ENCODE data around the gene NFATC2. TPM values are rescaled to one million over a fixed set of nuclear protein-coding genes. Genes with fewer than 3 reads are reported as not detected.

NFATC2 gene
- total and polyA plus RNA-seq, 2 experiments from 2014 or later, result 4.9 to 8.3 TPM

DNA sequence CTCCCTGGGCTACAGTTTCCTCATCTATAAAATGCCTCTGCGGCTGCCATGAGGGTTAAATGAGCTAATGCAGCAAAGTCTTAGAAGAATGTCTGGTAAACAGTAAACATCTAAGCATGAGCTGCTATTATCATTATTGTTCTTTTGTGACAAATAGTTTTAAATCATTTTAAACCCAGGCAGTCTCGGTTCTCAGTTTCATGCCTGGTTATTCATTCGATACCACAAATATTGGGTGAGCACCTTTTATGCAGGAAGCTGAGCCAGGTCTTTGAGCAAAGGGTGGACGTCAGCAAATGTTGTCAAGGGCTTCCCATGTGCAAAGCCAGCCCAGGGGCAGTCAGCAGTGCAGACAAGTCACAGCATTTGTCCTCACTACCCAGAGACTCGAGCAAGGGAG lies 128.7 kb downstream of the NFATC2 start:
- Histone ChIP-seq H3K4me2 (no peak overlapping the region), H3K36me3 (replicated peaks; ENCODE audit: insufficient read depth, low read depth) (no peaks in the 10 kb centered on the region), H2AFZ (no peak overlapping the region), H3K27me3 (no peaks in the 10 kb centered on the region), H3K27ac (no peak overlapping the region), H3K9me2 (replicated peaks; ENCODE audit: insufficient read depth) (no peaks in the 10 kb centered on the region), H3K4me1 (ENCODE audit: insufficient read depth) (peaks cover 4% of the 10 kb centered on the region), H3K9me3 (ENCODE audit: low read depth) (no peaks in the 10 kb centered on the region), H4K20me1 (ENCODE audit: insufficient read depth, poor library complexity, severe bottlenecking) (no peaks in the 10 kb centered on the region), H3K79me2 (no peaks in the 10 kb centered on the region), H3K4me3 (no peak overlapping the region)
- no peak for TF ChIP-seq EZH2 (IDR thresholded peaks at IDR 0.05; ENCODE audit: borderline replicate concordance)
- TF ChIP-seq, protein P1, sequence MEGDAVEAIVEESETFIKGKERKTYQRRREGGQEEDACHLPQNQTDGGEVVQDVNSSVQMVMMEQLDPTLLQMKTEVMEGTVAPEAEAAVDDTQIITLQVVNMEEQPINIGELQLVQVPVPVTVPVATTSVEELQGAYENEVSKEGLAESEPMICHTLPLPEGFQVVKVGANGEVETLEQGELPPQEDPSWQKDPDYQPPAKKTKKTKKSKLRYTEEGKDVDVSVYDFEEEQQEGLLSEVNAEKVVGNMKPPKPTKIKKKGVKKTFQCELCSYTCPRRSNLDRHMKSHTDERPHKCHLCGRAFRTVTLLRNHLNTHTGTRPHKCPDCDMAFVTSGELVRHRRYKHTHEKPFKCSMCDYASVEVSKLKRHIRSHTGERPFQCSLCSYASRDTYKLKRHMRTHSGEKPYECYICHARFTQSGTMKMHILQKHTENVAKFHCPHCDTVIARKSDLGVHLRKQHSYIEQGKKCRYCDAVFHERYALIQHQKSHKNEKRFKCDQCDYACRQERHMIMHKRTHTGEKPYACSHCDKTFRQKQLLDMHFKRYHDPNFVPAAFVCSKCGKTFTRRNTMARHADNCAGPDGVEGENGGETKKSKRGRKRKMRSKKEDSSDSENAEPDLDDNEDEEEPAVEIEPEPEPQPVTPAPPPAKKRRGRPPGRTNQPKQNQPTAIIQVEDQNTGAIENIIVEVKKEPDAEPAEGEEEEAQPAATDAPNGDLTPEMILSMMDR (IDR thresholded peaks at IDR 0.05; ENCODE audit: poor library complexity), result no peak
- no peak for TF ChIP-seq EZH2phosphoT487 (IDR thresholded peaks at IDR 0.05; ENCODE audit: low read depth, severe bottlenecking, unreplicated experiment)
- DNase-seq (ENCODE audit: low spot score), result no peak
- 93% methylated on average over 5 of the region's 5 CpGs for WGBS (ENCODE audit: low lambda C conversion rate, missing lambda C conversion rate)

DNA sequence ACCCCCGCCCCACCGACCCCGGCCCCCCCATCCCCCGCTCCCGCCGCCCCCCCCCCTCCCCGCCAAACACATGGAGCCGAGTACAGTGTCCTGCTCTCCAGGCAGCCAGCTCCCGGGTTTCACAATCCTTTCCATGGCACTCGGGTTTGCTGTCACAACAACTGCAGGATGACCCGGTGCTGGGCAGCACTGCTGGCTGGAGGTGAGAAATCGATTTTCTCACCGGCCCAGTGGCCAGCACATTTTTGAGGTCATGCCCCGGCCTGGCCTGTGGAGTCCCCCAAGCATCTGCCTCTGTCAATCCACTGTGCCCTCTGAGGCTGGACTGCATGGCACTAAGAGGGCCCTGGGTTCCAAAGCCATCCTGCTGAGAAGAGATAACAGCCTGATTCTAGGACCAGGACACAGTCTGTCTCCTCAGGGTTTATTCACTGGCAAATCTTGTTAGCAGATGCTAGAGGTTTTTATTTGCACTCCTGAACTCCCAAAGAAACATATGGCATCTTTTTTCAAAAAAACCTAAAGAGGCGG lies 129.5 kb downstream of the NFATC2 start:
- Histone ChIP-seq H3K4me3 (no peak overlapping the region), H3K36me3 (replicated peaks; ENCODE audit: insufficient read depth, low read depth) (no peaks in the 10 kb centered on the region), H3K9me2 (replicated peaks; ENCODE audit: insufficient read depth) (no peaks in the 10 kb centered on the region), H3K79me2 (no peaks in the 10 kb centered on the region), H3K4me1 (ENCODE audit: insufficient read depth) (peaks cover 4% of the 10 kb centered on the region), H3K27ac (no peak overlapping the region), H3K4me2 (no peak overlapping the region), H4K20me1 (ENCODE audit: insufficient read depth, poor library complexity, severe bottlenecking) (no peaks in the 10 kb centered on the region), H3K27me3 (no peaks in the 10 kb centered on the region), H2AFZ (no peak overlapping the region), H3K9me3 (ENCODE audit: low read depth) (no peaks in the 10 kb centered on the region)
- DNase-seq (ENCODE audit: low spot score), result peak; percentile 40
- no peak for TF ChIP-seq EZH2 (IDR thresholded peaks at IDR 0.05; ENCODE audit: borderline replicate concordance)
- TF ChIP-seq, protein P1 (IDR thresholded peaks at IDR 0.05; ENCODE audit: poor library complexity), result no peak
- no peak for TF ChIP-seq EZH2phosphoT487 (IDR thresholded peaks at IDR 0.05; ENCODE audit: low read depth, severe bottlenecking, unreplicated experiment)
- WGBS (ENCODE audit: low lambda C conversion rate, missing lambda C conversion rate), result 47% methylated on average over 11 of the region's 15 CpGs

GRCh38 chr20:51412333-51412871 lies 130.1 kb downstream of the NFATC2 start:
- H3K4me2 ChIP-seq, result no peak overlapping the region
- H3K9me3 ChIP-seq (ENCODE audit: low read depth), result no peaks in the 10 kb centered on the region
- H3K9me2 ChIP-seq (replicated peaks; ENCODE audit: insufficient read depth), result no peaks in the 10 kb centered on the region
- peak; percentile 35 for DNase-seq (ENCODE audit: low spot score)
- 56% methylated on average over 12 of the region's 12 CpGs for WGBS (ENCODE audit: low lambda C conversion rate, missing lambda C conversion rate)
- no peaks in the 10 kb centered on the region for H4K20me1 ChIP-seq (ENCODE audit: insufficient read depth, poor library complexity, severe bottlenecking)
- no peaks in the 10 kb centered on the region for H3K79me2 ChIP-seq
- H2AFZ ChIP-seq, result no peak overlapping the region
- peaks cover 4% of the 10 kb centered on the region for H3K4me1 ChIP-seq (ENCODE audit: insufficient read depth)
- no peaks in the 10 kb centered on the region for H3K27me3 ChIP-seq
- peak overlapping the region; percentile 23 for H3K27ac ChIP-seq
- no peak for TF ChIP-seq EZH2phosphoT487 (IDR thresholded peaks at IDR 0.05; ENCODE audit: low read depth, severe bottlenecking, unreplicated experiment)
- TF ChIP-seq, protein P1 (IDR thresholded peaks at IDR 0.05; ENCODE audit: poor library complexity), result no peak
- TF ChIP-seq EZH2 (IDR thresholded peaks at IDR 0.05; ENCODE audit: borderline replicate concordance), result no peak
- H3K4me3 ChIP-seq, result no peak overlapping the region
- no peaks in the 10 kb centered on the region for H3K36me3 ChIP-seq (replicated peaks; ENCODE audit: insufficient read depth, low read depth)
